Measurements from ENCODE around the gene HPCAL4. TPM values are rescaled to one million over a fixed set of nuclear protein-coding genes. Genes with fewer than 3 reads are reported as not detected.

HPCAL4 gene
- total RNA-seq, 2 donors from 2014 or later: not detected

DNA sequence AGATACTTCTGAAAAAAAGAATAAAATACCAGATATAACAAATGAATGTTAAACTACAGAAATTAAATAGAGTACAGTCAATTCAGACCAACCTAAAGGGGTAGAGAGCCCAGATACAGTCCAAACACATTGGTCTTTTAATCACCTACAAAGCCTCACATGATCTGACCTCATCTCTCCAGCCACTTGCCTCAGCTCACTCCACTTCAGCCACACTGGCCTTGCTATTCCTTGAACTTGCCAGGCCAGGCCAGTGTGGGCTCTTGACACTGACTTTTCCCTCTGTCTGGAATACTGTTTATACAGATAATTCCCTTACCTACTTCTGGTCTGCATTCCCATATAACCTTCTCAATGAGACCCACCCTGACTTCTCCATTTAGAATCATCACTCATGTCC, 30.4 kb upstream of the HPCAL4 start:
- peaks cover 94% of the 10 kb centered on the region for H3K27me3 ChIP-seq (ENCODE audit: control insufficient read depth, insufficient read depth, low read length, poor library complexity, severe bottlenecking)
- Mint-ChIP-seq H3K9me3 (no peaks in the 10 kb centered on the region), H3K4me1 (no peaks in the 10 kb centered on the region), H3K4me3 (no peak overlapping the region), H3K27ac (no peak overlapping the region), H3K27me3 (ENCODE audit: insufficient read depth) (peaks cover 94% of the 10 kb centered on the region), H3K36me3 (ENCODE audit: low read depth) (no peaks in the 10 kb centered on the region)
- no peaks in the 10 kb centered on the region for H3K36me3 ChIP-seq (ENCODE audit: control insufficient read depth, insufficient read depth, low read length)
- DNase-seq: no peak
- H3K4me3 ChIP-seq (ENCODE audit: low read length): no peak overlapping the region
- H3K9ac ChIP-seq (ENCODE audit: extremely low read depth, low read length, poor library complexity, severe bottlenecking): no peak overlapping the region
- no peak overlapping the region for H3K27ac ChIP-seq (ENCODE audit: low read depth, low read length)
- TF ChIP-seq, protein P1, sequence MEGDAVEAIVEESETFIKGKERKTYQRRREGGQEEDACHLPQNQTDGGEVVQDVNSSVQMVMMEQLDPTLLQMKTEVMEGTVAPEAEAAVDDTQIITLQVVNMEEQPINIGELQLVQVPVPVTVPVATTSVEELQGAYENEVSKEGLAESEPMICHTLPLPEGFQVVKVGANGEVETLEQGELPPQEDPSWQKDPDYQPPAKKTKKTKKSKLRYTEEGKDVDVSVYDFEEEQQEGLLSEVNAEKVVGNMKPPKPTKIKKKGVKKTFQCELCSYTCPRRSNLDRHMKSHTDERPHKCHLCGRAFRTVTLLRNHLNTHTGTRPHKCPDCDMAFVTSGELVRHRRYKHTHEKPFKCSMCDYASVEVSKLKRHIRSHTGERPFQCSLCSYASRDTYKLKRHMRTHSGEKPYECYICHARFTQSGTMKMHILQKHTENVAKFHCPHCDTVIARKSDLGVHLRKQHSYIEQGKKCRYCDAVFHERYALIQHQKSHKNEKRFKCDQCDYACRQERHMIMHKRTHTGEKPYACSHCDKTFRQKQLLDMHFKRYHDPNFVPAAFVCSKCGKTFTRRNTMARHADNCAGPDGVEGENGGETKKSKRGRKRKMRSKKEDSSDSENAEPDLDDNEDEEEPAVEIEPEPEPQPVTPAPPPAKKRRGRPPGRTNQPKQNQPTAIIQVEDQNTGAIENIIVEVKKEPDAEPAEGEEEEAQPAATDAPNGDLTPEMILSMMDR (conservative IDR thresholded peaks at IDR 0.05): no peak
- no peaks in the 10 kb centered on the region for H3K4me1 ChIP-seq (ENCODE audit: control insufficient read depth, insufficient read depth, low read length)
- H3K9me3 ChIP-seq (ENCODE audit: control insufficient read depth, low read length): no peaks in the 10 kb centered on the region

- Histone ChIP-seq H3K9me3 (ENCODE audit: control insufficient read depth, low read length) (no peaks in the 10 kb centered on the region), H3K27ac (ENCODE audit: low read depth, low read length) (no peak overlapping the region), H3K4me1 (ENCODE audit: control insufficient read depth, insufficient read depth, low read length) (no peaks in the 10 kb centered on the region), H3K9ac (ENCODE audit: extremely low read depth, low read length, poor library complexity, severe bottlenecking) (no peak overlapping the region), H3K36me3 (ENCODE audit: control insufficient read depth, insufficient read depth, low read length) (no peaks in the 10 kb centered on the region), H3K27me3 (ENCODE audit: control insufficient read depth, insufficient read depth, low read length, poor library complexity, severe bottlenecking) (peaks cover 94% of the 10 kb centered on the region), H3K4me3 (ENCODE audit: low read length) (no peak overlapping the region)
- 46 to 53% methylated on average over 5 to 7 of the region's 7 CpGs for WGBS, 2 experiments (ENCODE audit: insufficient coverage in 1 of 2, insufficient read length in 1 of 2)
- Mint-ChIP-seq H3K9me3 (no peaks in the 10 kb centered on the region), H3K27me3 (ENCODE audit: insufficient read depth) (peaks cover 93% of the 10 kb centered on the region), H3K36me3 (ENCODE audit: low read depth) (no peaks in the 10 kb centered on the region), H3K4me3 (no peak overlapping the region), H3K27ac (no peak overlapping the region), H3K4me1 (no peaks in the 10 kb centered on the region)
- TF ChIP-seq, protein P1 (conservative IDR thresholded peaks at IDR 0.05): peak; percentile 90
- no peak for DNase-seq
These were observed 29.1 kb upstream of the HPCAL4 start for GRCh38 chr1:39720094-39720999.

GRCh38 chr1:39717809-39718208, 26.6 kb upstream of the HPCAL4 start:
- peaks cover 95% of the 10 kb centered on the region for H3K27me3 ChIP-seq (ENCODE audit: control insufficient read depth, insufficient read depth, low read length, poor library complexity, severe bottlenecking)
- no peak for DNase-seq
- WGBS, 2 experiments (ENCODE audit: insufficient coverage in 1 of 2, insufficient read length in 1 of 2): 39 to 73% methylated on average over 2 to 6 of the region's 6 CpGs

More at GRCh38 chr1:39717809-39718208, 26.6 kb upstream of the HPCAL4 start:
- peaks cover 96% of the 10 kb centered on the region for H3K27me3 Mint-ChIP-seq (ENCODE audit: insufficient read depth)
- H3K4me3 Mint-ChIP-seq: no peak overlapping the region
- H3K4me1 Mint-ChIP-seq: no peaks in the 10 kb centered on the region
- TF ChIP-seq, protein P1 (conservative IDR thresholded peaks at IDR 0.05): peak; percentile 44
- H3K9me3 Mint-ChIP-seq: no peaks in the 10 kb centered on the region
- H3K27ac Mint-ChIP-seq: no peak overlapping the region
- Histone ChIP-seq H3K4me3 (ENCODE audit: low read length) (no peak overlapping the region), H3K9me3 (ENCODE audit: control insufficient read depth, low read length) (no peaks in the 10 kb centered on the region), H3K9ac (ENCODE audit: extremely low read depth, low read length, poor library complexity, severe bottlenecking) (no peak overlapping the region), H3K36me3 (ENCODE audit: control insufficient read depth, insufficient read depth, low read length) (no peaks in the 10 kb centered on the region), H3K27ac (ENCODE audit: low read depth, low read length) (no peak overlapping the region), H3K4me1 (ENCODE audit: control insufficient read depth, insufficient read depth, low read length) (no peaks in the 10 kb centered on the region)
- H3K36me3 Mint-ChIP-seq (ENCODE audit: low read depth): no peaks in the 10 kb centered on the region
